C4-2B (cell line): ENCODE measurements around the gene MORN1.

Experiments used
- ZFX ChIP-seq: fragments of 450-650 bp; IDR thresholded peaks from 2 replicates; pipeline ENCODE4 v1.6.1; 2017
- TF ChIP-seq, protein P1 (sequence below): fragments of 450-650 bp; conservative IDR thresholded peaks from 2 replicates; pipeline ENCODE4 v1.5.1; 2017; ENCODE audit warnings: mild to moderate bottlenecking

DNA sequence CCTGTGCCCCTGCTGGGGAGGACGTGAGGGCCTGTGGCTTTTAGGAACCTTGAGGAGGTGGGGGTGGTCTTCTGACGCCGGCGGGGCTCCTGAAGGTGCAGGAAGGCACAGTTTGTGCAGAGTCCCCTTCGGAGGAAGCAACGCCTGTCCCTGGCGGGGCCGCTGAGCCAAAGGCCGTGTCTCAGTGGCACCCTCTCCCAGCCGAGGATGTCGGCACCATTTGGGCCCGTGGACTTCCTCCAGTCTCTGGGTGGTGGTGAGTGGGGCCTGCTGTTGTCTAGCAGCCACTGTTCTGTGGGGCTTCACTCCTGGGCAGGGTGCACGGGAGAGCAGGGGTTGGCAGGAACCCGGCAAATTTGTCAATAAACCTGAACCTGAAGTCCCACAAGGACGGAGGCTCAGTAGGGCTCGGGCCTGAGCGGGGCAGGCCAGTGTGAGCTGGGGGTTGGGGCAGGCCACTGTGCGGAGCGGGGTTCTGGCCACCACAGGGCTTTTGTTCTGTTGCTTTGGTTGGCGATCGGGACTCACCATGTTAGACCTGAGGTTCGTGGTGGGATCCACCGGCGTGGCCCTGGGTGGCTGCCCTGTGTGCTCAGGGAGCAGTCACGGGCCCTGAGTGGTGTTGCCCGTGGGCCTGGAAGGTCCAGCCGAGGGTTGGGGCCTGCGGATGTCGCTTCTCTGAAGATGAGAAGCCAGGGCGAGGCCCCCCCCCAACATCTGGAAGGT lies 98.5 kb downstream of the MORN1 start:
- TF ChIP-seq, protein P1, sequence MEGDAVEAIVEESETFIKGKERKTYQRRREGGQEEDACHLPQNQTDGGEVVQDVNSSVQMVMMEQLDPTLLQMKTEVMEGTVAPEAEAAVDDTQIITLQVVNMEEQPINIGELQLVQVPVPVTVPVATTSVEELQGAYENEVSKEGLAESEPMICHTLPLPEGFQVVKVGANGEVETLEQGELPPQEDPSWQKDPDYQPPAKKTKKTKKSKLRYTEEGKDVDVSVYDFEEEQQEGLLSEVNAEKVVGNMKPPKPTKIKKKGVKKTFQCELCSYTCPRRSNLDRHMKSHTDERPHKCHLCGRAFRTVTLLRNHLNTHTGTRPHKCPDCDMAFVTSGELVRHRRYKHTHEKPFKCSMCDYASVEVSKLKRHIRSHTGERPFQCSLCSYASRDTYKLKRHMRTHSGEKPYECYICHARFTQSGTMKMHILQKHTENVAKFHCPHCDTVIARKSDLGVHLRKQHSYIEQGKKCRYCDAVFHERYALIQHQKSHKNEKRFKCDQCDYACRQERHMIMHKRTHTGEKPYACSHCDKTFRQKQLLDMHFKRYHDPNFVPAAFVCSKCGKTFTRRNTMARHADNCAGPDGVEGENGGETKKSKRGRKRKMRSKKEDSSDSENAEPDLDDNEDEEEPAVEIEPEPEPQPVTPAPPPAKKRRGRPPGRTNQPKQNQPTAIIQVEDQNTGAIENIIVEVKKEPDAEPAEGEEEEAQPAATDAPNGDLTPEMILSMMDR = no peak
- TF ChIP-seq ZFX = no peak
